MCF 10A (cell line): Measurements from ENCODE around the gene EP400. TPM values are rescaled to one million over a fixed set of nuclear protein-coding genes. Genes with fewer than 3 reads are reported as not detected.

Source experiments
- BruUV-seq: library from RNA; stranded (reverse); fragments of 400-500 nt; replicated peaks from 2 replicates; lab custom pipeline; 2021; lab: Mats Ljungman, UMichigan
- CTCF ChIA-PET: fragments of 300-600 bp; sonication (Branson Sonifier 250); formaldehyde crosslinking; extraction: SDS; loops from one replicate; lab custom pipeline; 2021; ENCODE audit warnings: antibody characterized with exemption, inconsistent platforms; lab: Yijun Ruan, JAX
- POLR2A ChIA-PET: fragments of 300-600, 350-650 bp; sonication (Branson Sonifier 250); formaldehyde crosslinking; extraction: SDS; loops from one replicate; lab custom pipeline; 2020; ENCODE audit warnings: antibody characterized with exemption, inconsistent platforms; lab: Yijun Ruan, JAX
- DNase-seq: peaks from one replicate; pipeline ENCODE4 v3.0.0-alpha.2; 2018; ENCODE audit not compliant: unreplicated experiment
- H3K27ac Mint-ChIP-seq: one replicate; pipeline ENCODE4 v1.8.0; 2022; ENCODE audit warnings: mild to moderate bottlenecking, low read depth, mixed read lengths; ENCODE audit not compliant: unreplicated experiment
- H3K27me3 Mint-ChIP-seq: one replicate; pipeline ENCODE4 v1.8.0; 2022; ENCODE audit warnings: mixed read lengths; ENCODE audit not compliant: insufficient read depth, unreplicated experiment
- H3K36me3 Mint-ChIP-seq: one replicate; pipeline ENCODE4 v1.8.0; 2022; ENCODE audit warnings: mild to moderate bottlenecking, moderate library complexity, mixed read lengths; ENCODE audit not compliant: insufficient read depth, unreplicated experiment
- H3K4me1 Mint-ChIP-seq: one replicate; pipeline ENCODE4 v1.8.0; 2022; ENCODE audit warnings: mixed read lengths; ENCODE audit not compliant: insufficient read depth, unreplicated experiment
- H3K4me3 Mint-ChIP-seq: one replicate; pipeline ENCODE4 v1.8.0; 2022; ENCODE audit warnings: mild to moderate bottlenecking, moderate library complexity, mixed read lengths; ENCODE audit not compliant: unreplicated experiment
- H3K9me3 Mint-ChIP-seq: one replicate; pipeline ENCODE4 v1.8.0; 2022; ENCODE audit warnings: mixed read lengths; ENCODE audit not compliant: unreplicated experiment
- intact Hi-C: fragments of 100-400 bp; cut with micrococcal nuclease; formaldehyde crosslinking; loops from 2 replicates; pipeline ENCODE4 v1.14.1; 2022
- total RNA-seq: library from RNA; stranded (reverse); gene quantifications from 2 replicates; pipeline ENCODE4 v1.2.3, GENCODE V29; 2022
- TF ChIP-seq, protein P1 (sequence below): fragments of 200-600 bp; IDR thresholded peaks from one replicate; pipeline ENCODE4 v1.8.0; 2022; ENCODE audit warnings: antibody characterized with exemption, mild to moderate bottlenecking; ENCODE audit not compliant: unreplicated experiment

EP400 gene
- total RNA-seq, 1 experiment from 2014 or later = 52.4 TPM

DNA sequence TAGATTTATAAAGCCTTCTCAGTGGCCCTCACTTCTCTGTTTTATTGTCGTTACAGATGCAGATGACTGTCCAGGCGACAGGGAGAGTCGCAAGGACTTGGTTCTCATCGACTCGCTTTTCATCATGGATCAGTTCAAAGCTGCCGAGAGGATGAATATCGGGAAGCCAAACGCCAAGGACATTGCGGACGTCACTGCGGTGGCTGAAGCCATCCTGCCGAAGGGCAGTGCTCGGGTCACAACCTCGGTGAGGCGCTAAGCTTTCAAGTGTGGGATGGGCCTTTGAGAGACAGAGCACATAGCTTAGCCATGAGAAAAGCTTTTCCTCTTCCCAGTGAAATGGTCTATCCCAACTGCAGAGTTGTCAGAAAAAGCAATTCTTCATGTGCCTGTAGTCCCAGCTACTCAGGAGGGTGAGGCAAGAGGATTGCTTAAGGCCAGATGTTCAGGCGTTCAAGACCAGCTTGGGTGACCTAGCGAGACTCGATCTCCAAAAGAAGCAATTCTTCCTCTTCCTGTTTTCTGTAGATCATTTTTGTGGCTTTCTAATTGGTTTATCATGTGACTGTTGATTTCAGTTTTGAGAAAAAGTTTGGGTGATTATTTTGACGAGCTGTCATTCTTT lies 56.4 kb downstream of the EP400 start:
- POLR2A ChIA-PET = no interaction called here
- no peak overlapping the region for H3K4me3 Mint-ChIP-seq
- no peaks in the 10 kb centered on the region for H3K9me3 Mint-ChIP-seq
- DNase-seq = no peak
- CTCF ChIA-PET = interaction anchor here (0.7 kb wide), 1 partner anchor 55 kb away, joined by 3 read pairs; no protein-coding TSS in a partner anchor
- peaks cover 54% of the 10 kb centered on the region for H3K36me3 Mint-ChIP-seq
- H3K27ac Mint-ChIP-seq = no peak overlapping the region
- no peaks in the 10 kb centered on the region for H3K4me1 Mint-ChIP-seq
- intact Hi-C loops = no loop called here
- TF ChIP-seq, protein P1, sequence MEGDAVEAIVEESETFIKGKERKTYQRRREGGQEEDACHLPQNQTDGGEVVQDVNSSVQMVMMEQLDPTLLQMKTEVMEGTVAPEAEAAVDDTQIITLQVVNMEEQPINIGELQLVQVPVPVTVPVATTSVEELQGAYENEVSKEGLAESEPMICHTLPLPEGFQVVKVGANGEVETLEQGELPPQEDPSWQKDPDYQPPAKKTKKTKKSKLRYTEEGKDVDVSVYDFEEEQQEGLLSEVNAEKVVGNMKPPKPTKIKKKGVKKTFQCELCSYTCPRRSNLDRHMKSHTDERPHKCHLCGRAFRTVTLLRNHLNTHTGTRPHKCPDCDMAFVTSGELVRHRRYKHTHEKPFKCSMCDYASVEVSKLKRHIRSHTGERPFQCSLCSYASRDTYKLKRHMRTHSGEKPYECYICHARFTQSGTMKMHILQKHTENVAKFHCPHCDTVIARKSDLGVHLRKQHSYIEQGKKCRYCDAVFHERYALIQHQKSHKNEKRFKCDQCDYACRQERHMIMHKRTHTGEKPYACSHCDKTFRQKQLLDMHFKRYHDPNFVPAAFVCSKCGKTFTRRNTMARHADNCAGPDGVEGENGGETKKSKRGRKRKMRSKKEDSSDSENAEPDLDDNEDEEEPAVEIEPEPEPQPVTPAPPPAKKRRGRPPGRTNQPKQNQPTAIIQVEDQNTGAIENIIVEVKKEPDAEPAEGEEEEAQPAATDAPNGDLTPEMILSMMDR = no peak
- no TSS peak for BruUV-seq
- H3K27me3 Mint-ChIP-seq = no peaks in the 10 kb centered on the region

DNA sequence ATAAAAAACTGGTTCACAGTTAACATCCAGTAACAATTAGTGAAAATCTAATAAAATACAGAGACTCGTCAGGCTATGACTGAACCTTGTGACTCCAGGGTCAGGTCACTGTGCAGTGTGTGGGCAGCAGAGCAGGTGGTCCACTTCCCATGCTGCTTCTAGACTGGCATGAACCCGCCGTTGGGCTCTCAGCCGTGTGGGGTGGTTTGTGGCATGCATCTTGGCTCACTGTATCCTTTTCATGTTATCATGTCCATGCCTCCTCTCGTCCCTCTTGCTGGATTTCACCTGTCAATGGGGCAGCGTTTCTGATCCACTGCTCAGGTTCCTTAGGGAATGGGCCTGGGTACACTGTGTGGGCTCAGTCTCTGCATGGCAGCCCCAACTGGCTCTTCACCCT lies 57.3 kb downstream of the EP400 start:
- Mint-ChIP-seq H3K27me3 (no peaks in the 10 kb centered on the region), H3K4me3 (no peak overlapping the region), H3K36me3 (peaks cover 63% of the 10 kb centered on the region), H3K4me1 (no peaks in the 10 kb centered on the region), H3K27ac (peak overlapping the region; percentile 81), H3K9me3 (no peaks in the 10 kb centered on the region)
- BruUV-seq = no TSS peak
- intact Hi-C loops = no loop called here
- TF ChIP-seq, protein P1 = no peak
- ChIA-PET POLR2A (interaction anchor here (0.6 kb wide), 1 partner anchor 22 kb away, joined by 4 read pairs; no protein-coding TSS in a partner anchor), CTCF (interaction anchor here (0.7 kb wide), 1 partner anchor 56 kb away, joined by 3 read pairs; no protein-coding TSS in a partner anchor)
- no peak for DNase-seq

DNA sequence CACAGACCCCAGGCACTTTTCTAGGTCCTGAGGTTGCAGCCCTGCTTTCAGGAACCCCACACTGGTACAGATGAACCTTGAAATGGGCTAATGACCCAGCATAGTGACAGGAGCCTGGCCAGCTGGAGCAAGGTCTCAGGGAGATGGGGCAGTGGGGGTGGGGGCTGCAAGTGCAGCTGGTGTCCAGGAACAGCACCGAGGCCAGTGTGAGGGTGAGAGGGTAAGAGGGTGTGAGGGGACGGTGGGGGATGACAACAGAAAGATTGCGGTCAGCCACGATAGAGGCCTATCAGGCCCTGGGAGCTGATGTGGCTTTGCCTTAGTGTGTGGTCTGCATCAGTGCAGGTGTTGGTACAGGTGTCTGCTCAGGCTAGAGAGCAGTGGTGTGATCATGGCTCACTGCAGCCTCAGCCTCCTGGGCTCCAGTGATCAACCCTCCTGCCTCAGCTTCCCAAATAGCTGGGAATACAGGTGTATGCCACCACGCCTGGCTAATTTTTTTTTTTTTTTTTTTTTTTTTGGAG lies 59.7 kb downstream of the EP400 start:
- H3K9me3 Mint-ChIP-seq = no peaks in the 10 kb centered on the region
- TF ChIP-seq, protein P1 = no peak
- intact Hi-C loops = no loop called here
- H3K27ac Mint-ChIP-seq = no peak overlapping the region
- H3K36me3 Mint-ChIP-seq = peaks cover 82% of the 10 kb centered on the region
- no peak for DNase-seq
- CTCF ChIA-PET = interaction anchor here (0.6 to 0.7 kb wide), 4 partner anchors 17 to 198 kb away, joined by 3 to 4 read pairs (median 3); no protein-coding TSS in a partner anchor
- H3K4me1 Mint-ChIP-seq = no peaks in the 10 kb centered on the region
- no TSS peak for BruUV-seq
- H3K4me3 Mint-ChIP-seq = no peak overlapping the region
- H3K27me3 Mint-ChIP-seq = no peaks in the 10 kb centered on the region
- POLR2A ChIA-PET = no interaction called here

DNA sequence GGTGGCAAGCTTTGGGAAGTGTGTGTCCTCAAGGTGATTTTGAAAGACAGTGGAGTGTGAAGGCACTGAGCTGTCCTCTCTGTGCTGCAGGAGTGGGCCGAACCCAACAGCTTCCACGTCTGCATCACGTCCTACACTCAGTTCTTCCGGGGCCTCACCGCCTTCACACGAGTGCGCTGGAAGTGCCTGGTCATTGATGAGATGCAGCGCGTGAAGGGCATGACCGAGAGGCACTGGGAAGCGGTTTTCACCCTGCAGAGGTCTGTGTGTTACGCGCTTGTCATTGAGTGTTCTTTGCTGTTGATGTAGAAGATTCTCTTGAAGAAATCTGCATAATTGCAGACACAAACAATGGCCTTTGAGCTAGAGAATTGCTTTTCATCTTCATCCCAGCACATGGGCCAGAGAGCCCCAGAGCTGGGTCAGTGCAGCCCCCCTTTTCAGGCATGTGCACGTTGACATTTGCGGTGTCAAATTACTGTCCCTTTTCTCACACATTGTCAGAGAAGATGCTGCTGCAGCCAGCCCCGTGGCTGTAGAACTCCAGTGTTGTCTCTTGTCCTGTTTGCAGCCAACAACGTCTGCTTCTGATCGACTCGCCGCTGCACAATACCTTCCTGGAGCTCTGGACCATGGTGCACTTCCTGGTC lies 63.3 kb downstream of the EP400 start:
- no peak for DNase-seq
- no peaks in the 10 kb centered on the region for H3K9me3 Mint-ChIP-seq
- CTCF ChIA-PET = interaction anchor here (0.6 to 0.9 kb wide), 2 partner anchors 21 to 1107 kb away, joined by 3 read pairs; no protein-coding TSS in a partner anchor
- H3K4me1 Mint-ChIP-seq = no peaks in the 10 kb centered on the region
- TF ChIP-seq, protein P1 = no peak
- no peak overlapping the region for H3K4me3 Mint-ChIP-seq
- H3K27ac Mint-ChIP-seq = no peak overlapping the region
- H3K36me3 Mint-ChIP-seq = peaks cover 84% of the 10 kb centered on the region
- intact Hi-C loops = no loop called here
- POLR2A ChIA-PET = interaction anchor here (1.2 kb wide), 1 partner anchor 10 kb away, joined by 3 read pairs; no protein-coding TSS in a partner anchor
- H3K27me3 Mint-ChIP-seq = no peaks in the 10 kb centered on the region
- no TSS peak for BruUV-seq
